HG03460 (cell line): ENCODE data around the gene SPTLC1.
"Not testable (repeated sequence)": the region's sequence is repeated elsewhere in the genome, so short reads cannot be mapped to it uniquely, and the experiment has no call there.

Experiments
- ATAC-seq: cut with Tn5 transposase; IDR thresholded peaks from one replicate; pipeline ENCODE4 v1.9.1; 2021; ENCODE audit not compliant: unreplicated experiment

Gene SPTLC1, protein sequence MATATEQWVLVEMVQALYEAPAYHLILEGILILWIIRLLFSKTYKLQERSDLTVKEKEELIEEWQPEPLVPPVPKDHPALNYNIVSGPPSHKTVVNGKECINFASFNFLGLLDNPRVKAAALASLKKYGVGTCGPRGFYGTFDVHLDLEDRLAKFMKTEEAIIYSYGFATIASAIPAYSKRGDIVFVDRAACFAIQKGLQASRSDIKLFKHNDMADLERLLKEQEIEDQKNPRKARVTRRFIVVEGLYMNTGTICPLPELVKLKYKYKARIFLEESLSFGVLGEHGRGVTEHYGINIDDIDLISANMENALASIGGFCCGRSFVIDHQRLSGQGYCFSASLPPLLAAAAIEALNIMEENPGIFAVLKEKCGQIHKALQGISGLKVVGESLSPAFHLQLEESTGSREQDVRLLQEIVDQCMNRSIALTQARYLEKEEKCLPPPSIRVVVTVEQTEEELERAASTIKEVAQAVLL

DNA sequence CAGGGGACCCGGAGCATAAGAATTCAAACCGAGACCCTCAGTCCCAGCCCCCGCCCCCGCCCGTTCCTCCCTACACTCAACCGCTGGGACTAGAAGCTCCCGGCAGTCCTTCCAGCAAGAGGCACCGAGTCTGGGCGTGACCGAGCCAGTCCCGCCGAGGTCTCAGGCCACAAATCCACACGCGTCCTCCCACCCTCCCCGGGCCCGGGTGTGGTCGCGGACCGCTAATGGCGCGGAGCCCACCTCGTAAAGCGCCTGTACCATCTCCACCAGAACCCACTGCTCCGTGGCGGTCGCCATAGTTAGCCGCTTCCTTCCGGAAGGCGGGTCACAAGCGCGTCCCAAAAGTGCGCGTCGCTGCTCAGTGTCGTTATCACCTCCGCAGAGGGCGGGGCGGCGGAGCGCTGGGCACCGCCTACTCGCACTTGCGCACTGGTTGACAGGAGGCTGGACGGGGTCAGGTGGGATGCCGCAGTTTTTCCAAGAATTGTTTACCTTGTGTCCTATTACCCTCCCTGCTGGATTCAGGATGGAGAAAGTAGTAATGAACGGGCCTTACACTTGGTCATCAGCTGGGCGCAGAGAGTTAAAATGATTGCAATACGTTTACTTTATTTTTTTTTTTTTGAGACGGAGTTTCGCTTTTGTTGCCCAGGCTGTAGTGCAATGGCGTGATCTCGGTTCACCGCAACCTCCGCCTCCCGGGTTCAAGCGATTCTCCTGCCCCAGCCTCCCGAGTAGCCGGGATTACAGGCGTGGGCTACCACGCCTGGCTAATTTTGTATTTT is at the start of gene SPTLC1:
TSS of gene SPTLC1 (minus strand) at position 343 of the 788 bp plus-strand sequence. CDS start at position 300, 43 bp downstream.
- ATAC-seq = peak; percentile 98

DNA sequence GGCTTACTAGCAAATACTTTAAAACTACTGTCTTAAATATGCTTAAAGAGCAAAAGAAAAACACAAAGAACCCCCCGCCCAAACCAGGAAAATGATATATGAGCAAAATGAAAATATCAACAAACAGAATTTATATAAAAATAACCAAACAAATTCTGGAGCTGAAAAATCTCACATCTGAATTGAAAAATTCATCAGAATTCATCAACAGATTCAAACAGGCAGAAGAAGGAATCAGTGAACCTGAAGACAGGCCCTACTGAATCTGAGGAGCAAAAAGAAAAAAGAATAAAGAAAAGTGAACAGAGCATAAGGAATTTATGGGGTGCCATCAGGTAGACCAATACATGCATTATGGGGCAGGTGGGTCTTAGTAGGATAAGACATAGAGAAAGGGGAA is 49.8 kb upstream of the SPTLC1 start:
- no peak for ATAC-seq

DNA sequence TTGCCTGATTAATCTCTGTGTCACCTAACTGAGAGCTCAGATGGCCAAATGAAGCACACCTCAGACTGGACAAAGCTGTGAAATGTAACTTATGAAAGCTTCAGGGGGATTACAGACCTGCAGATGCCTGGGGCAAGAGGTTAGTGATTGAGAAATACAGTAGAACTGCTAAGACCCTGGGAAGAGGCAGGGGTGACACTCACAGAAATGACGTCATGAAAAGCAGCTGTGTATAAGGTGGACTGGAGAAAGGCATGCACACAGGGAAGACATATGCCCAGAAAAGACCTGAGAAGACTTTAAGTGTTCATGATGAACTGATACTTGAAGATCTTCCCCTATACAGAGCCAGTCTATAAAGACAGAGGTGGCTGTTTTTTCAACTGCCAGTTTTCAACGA is 49.3 kb upstream of the SPTLC1 start:
- no peak for ATAC-seq

GRCh38 chr9:92163276-92163675 is 48.1 kb upstream of the SPTLC1 start:
- no peak for ATAC-seq

- ATAC-seq = no peak
These were observed 45.6 kb upstream of the SPTLC1 start for GRCh38 chr9:92160786-92161185.

DNA sequence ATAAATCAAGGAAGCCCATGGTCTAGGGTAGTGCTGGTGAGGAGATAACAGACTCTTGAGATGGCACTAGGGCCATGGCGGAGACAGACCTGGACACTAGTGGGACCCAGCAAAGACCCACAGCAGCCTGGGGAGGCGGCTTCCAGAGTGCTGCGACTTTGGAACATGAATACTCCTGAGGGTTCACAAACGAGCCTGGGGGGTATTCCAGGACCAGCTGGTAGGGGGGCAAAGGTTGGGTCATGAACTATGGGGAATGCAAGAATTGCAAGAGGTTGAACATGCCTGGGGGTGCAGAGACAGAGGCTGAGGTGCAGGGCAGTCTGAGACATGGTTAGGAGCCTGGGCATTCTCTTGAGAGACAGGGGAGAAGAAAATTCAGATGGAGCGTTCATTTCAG is 43.8 kb upstream of the SPTLC1 start:
- no peak for ATAC-seq

DNA sequence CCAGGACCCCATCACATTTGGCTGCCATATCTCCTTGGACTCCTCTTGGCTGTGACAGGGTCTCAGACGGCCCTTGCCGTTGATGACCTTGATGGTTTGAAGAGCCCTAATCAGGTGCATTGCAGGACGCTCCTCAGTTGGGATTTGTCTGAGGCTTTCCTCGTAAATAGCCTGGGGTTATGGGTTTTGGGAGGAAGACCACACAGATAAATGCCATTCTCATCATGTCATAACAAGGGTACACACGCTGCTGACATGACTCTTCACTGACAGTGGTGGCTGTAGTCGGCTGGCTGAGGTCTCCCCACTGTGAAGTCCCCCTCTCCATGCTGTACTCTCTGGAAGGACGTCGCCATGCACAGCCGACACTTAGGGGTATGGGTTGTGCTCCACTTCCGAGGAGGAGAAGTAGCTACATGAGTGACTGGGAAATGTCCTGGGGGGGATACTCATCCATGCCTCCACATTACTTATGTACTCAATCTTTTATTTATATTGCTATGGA is 42.9 kb upstream of the SPTLC1 start:
- ATAC-seq = no peak

GRCh38 chr9:92155736-92156135 is 40.5 kb upstream of the SPTLC1 start:
- ATAC-seq = not testable (repeated sequence)

DNA sequence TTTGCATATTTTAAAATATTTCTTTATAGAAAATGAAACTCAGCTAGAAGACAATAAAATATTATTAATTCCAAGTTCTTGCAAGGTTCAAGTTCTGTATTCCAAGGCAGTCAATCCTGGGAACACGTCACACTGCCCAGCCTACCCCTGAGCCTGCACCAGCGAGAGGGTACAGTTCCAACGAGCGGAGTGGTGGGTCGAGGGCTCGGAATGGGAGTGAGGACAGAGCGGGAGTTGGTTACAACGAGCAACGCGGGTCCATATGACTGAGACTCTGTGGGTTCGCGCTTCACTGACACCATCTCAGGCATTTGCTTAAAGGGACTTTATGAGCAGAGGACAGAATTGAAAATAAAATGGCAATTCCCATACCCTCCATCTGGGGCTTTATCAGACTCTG is 40.0 kb upstream of the SPTLC1 start:
- no peak for ATAC-seq

GRCh38 chr9:92153466-92154415 is 38.5 kb upstream of the SPTLC1 start:
- ATAC-seq = not testable (repeated sequence)

GRCh38 chr9:92151691-92152393 is 36.6 kb upstream of the SPTLC1 start:
- ATAC-seq = no peak

GRCh38 chr9:92150501-92151470 is 35.6 kb upstream of the SPTLC1 start:
- not testable (repeated sequence) for ATAC-seq

DNA sequence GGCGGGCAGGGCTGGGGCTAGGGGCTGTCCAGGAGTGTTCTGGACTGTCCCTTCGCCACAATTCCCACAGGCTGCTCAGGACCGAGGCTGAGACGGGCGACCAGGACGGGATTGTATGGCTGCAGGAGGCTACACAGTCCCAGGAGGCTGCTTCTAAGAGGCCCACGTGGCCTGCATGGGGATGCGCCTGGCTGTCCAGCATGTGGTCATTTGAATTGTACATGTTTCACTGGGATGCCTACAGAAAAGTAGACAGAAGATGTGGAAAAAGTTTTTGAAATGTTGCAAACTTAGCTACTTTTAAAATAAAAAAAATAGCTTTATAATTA is 32.6 kb upstream of the SPTLC1 start:
- no peak for ATAC-seq

DNA sequence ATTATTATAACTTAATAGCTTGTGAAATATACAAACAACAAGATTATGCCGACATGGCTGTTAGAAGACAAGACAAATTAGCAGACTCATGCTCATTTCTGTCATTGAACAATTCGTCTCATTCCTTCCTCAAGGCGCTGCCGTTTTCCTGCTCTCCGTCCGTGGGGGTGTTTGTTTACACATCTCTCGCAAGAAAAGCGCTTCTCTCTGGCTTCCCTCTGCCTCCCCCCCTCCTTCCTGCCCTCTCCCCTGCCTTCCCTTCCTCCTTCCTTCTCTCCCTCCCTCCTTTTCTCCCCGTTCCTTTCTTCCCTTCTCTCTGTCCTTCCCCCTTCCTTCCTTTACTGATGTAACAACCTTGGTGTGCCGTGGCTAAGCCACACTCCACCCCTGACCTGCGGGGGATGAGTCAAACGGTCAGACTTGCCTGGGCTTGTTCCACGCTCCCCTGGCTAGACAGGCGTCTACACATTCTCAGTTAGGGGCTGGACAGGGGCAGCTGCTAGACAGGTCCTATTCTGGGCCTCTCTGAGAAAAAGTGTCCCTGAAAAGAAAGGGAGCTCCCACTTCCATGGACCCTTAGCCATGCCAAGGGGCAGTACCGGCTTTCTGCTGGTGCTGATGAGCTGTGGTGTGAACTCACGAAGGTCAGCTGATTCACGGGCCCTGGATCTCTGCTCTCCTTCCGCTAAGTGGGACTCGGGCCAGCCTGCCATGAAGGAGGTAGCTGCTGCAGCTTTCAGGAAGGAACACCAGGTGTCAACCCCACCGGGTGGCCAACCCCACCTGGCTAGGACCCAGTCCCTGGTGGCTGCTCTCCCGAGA is 32.0 kb upstream of the SPTLC1 start:
- no peak for ATAC-seq

DNA sequence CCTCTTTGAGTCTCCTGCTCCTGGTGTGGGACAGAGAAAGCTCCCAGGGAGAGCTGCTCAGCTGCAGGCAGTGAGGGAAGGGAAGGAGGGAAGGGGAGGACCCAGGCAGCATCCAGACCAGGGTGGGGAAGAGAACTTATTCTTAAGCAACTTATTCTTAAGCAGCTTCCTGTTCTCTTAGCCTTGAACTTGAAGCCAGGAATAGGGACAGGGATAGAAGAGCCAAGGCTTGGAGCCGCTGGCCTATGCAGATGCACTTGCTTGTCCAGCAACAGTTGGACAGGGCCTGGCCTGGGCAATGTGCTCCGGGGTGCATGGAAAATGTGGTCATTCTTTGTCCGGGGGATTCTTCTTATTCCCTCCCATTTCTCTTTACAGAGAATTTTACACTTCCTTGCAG is 31.4 kb upstream of the SPTLC1 start:
- ATAC-seq = no peak

GRCh38 chr9:92145784-92146183 is 30.6 kb upstream of the SPTLC1 start:
- not testable (repeated sequence) for ATAC-seq

- no peak for ATAC-seq
These were observed 27.1 kb upstream of the SPTLC1 start for GRCh38 chr9:92142329-92142728.
